OCI-LY7 (cell line): ENCODE results near the gene PRR7.

Experiments
- EZH2phosphoT487 ChIP-seq: fragments of 200-600 bp; sonication (generic); IDR thresholded peaks from 2 replicates; pipeline ENCODE4 v1.6.1; 2018; ENCODE audit warnings: low read depth, borderline replicate concordance, mild to moderate bottlenecking, mixed run types, antibody characterized with exemption, low read length, moderate library complexity, mixed read lengths
- TF ChIP-seq, protein P1 (sequence below): fragments of 200-600 bp; sonication (generic); conservative IDR thresholded peaks from 2 replicates; pipeline ENCODE4 v1.5.1; 2014; ENCODE audit warnings: mild to moderate bottlenecking, antibody characterized with exemption, low read length, moderate library complexity, mixed read lengths

DNA sequence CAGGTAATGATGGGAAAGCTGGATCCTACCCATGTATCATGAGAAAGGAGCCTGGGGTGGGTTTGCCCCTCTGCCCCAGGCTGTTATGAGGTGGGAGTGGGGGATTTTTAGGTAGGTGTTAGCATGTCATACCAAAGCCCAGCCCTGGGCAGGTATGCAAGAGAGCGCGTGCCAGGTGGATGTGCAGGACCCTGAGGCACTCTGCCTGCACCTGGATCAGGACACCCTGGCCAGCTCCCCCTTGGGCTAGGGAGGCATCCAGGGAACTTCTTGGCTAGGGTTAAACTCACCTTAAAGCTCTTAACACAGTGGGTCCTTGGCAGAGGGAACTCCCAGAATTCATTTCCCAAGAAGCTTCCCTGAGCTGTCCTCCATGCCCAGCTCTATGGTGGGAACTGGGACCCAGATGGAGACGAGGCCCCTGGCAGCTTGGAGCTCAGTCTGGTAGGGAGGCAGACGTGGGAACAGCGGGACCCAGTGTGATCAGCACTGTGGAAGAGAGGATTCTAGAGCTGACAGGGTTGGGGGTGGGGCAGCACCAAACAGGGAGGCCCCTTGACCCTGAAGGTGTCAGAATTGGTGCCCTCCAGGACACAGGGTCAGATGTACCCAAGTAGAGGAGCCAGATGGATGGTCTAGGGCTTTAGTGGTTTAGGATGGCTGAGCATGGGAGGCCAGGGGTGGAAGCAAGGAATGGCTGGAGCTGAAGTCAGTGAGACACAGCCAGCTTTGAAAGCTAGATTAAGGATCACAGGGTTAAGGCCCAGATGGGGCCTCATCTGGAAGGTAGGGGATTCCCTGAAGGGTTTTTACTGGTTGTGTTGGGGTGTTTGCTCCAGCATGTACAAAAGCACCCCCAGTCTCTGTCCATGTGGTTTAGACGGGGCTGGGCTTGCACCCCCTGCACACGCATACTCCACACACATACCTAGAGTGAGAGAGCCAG lies 2.2 kb upstream of the PRR7 start:
- no peak for TF ChIP-seq EZH2phosphoT487
- TF ChIP-seq, protein P1, sequence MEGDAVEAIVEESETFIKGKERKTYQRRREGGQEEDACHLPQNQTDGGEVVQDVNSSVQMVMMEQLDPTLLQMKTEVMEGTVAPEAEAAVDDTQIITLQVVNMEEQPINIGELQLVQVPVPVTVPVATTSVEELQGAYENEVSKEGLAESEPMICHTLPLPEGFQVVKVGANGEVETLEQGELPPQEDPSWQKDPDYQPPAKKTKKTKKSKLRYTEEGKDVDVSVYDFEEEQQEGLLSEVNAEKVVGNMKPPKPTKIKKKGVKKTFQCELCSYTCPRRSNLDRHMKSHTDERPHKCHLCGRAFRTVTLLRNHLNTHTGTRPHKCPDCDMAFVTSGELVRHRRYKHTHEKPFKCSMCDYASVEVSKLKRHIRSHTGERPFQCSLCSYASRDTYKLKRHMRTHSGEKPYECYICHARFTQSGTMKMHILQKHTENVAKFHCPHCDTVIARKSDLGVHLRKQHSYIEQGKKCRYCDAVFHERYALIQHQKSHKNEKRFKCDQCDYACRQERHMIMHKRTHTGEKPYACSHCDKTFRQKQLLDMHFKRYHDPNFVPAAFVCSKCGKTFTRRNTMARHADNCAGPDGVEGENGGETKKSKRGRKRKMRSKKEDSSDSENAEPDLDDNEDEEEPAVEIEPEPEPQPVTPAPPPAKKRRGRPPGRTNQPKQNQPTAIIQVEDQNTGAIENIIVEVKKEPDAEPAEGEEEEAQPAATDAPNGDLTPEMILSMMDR: no peak
